ENCODE measurements around the gene SLC35F5. TPM values are rescaled to one million over a fixed set of nuclear protein-coding genes. Genes with fewer than 3 reads are reported as not detected.
"Not testable (repeated sequence)": the region's sequence is repeated elsewhere in the genome, so short reads cannot be mapped to it uniquely, and the experiment has no call there.

Gene SLC35F5
- 81.2 and 88.7 TPM in 2 replicates for total RNA-seq (2014; rRNA removed; shearing (Covaris generic))

- DNase-seq: peak; percentile 89 to 91
- Histone ChIP-seq H3K36me3 (peaks cover 13% of the 10 kb centered on the region), H3K4me3 (peak within 1 kb of the TSS; percentile 100), H3K4me1 (peaks cover 5% of the 10 kb centered on the region; the same call in 1 of the 2 replicates), H3K9me3 (replicated peaks) (no peaks in the 10 kb centered on the region), H3K27me3 (no peaks in the 10 kb centered on the region), H3K27ac (peak within 1 kb of the TSS; percentile 81)
Observed at GRCh38 chr2:113756355-113757137, at the start of gene SLC35F5. SLC35F5 (minus strand) TSS chr2:113756642; CDS start chr2:113756409, 233 bp downstream.

- H3K36me3 ChIP-seq: no peaks in the 10 kb centered on the region
- DNase-seq: no peak
Observed at GRCh38 chr2:113799375-113799774, 42.9 kb upstream of the SLC35F5 start.

GRCh38 chr2:113797237-113797636 is 40.8 kb upstream of the SLC35F5 start:
- Histone ChIP-seq H3K36me3 (no peaks in the 10 kb centered on the region), H3K27me3 (no peaks in the 10 kb centered on the region), H3K4me3 (no peak overlapping the region), H3K9me3 (replicated peaks) (no peaks in the 10 kb centered on the region), H3K27ac (no peak overlapping the region), H3K4me1 (no peaks in the 10 kb centered on the region)
- DNase-seq: no peak

More at GRCh38 chr2:113799375-113799774, 42.9 kb upstream of the SLC35F5 start:
- no peak overlapping the region for H3K27ac ChIP-seq
- H3K4me1 ChIP-seq: no peaks in the 10 kb centered on the region
- H3K9me3 ChIP-seq (replicated peaks): no peaks in the 10 kb centered on the region
- 0 out of 2 replicates have a peak, but pooled peaks cover 3% of the 10 kb centered on the region for H3K27me3 ChIP-seq
- no peak overlapping the region for H3K4me3 ChIP-seq

GRCh38 chr2:113796592-113797175 is 40.2 kb upstream of the SLC35F5 start:
- no peak overlapping the region for H3K27ac ChIP-seq
- DNase-seq: no peak
- no peaks in the 10 kb centered on the region for H3K36me3 ChIP-seq
- H3K4me3 ChIP-seq: no peak overlapping the region
- no peaks in the 10 kb centered on the region for H3K27me3 ChIP-seq
- H3K9me3 ChIP-seq (replicated peaks): no peaks in the 10 kb centered on the region
- H3K4me1 ChIP-seq: no peaks in the 10 kb centered on the region

GRCh38 chr2:113795405-113795920 is 39.0 kb upstream of the SLC35F5 start:
- H3K27me3 ChIP-seq: no peaks in the 10 kb centered on the region
- no peak overlapping the region for H3K4me3 ChIP-seq
- DNase-seq: no peak
- no peaks in the 10 kb centered on the region for H3K9me3 ChIP-seq (replicated peaks)
- no peaks in the 10 kb centered on the region for H3K4me1 ChIP-seq
- no peaks in the 10 kb centered on the region for H3K36me3 ChIP-seq
- no peak overlapping the region for H3K27ac ChIP-seq

- Histone ChIP-seq H3K4me3 (no peak overlapping the region), H3K27me3 (no peaks in the 10 kb centered on the region), H3K4me1 (no peaks in the 10 kb centered on the region), H3K9me3 (replicated peaks) (no peaks in the 10 kb centered on the region), H3K27ac (no peak overlapping the region), H3K36me3 (no peaks in the 10 kb centered on the region)
- DNase-seq: no peak
Observed at GRCh38 chr2:113791697-113792590, 35.5 kb upstream of the SLC35F5 start.

GRCh38 chr2:113784823-113785744 is 28.6 kb upstream of the SLC35F5 start:
- Histone ChIP-seq H3K27ac (no peak overlapping the region), H3K9me3 (replicated peaks) (no peaks in the 10 kb centered on the region), H3K36me3 (no peaks in the 10 kb centered on the region), H3K4me1 (no peaks in the 10 kb centered on the region; the same call in 1 of the 2 replicates), H3K4me3 (no peak overlapping the region), H3K27me3 (no peaks in the 10 kb centered on the region)
- peak in 1 of 2 experiments; percentile 27 for DNase-seq

- H3K27me3 ChIP-seq: no peaks in the 10 kb centered on the region
- DNase-seq: no peak
- H3K9me3 ChIP-seq (replicated peaks): no peaks in the 10 kb centered on the region
- H3K4me3 ChIP-seq: no peak overlapping the region
- no peaks in the 10 kb centered on the region for H3K36me3 ChIP-seq
- no peaks in the 10 kb centered on the region; the same call in 1 of the 2 replicates for H3K4me1 ChIP-seq
- H3K27ac ChIP-seq: no peak overlapping the region
Observed at GRCh38 chr2:113780472-113780871, 24.0 kb upstream of the SLC35F5 start.

GRCh38 chr2:113777371-113777770 is 20.9 kb upstream of the SLC35F5 start:
- no peaks in the 10 kb centered on the region for H3K27me3 ChIP-seq
- no peaks in the 10 kb centered on the region for H3K4me1 ChIP-seq
- H3K4me3 ChIP-seq: no peak overlapping the region
- DNase-seq: no peak
- no peaks in the 10 kb centered on the region for H3K36me3 ChIP-seq
- no peak overlapping the region for H3K27ac ChIP-seq
- H3K9me3 ChIP-seq (replicated peaks): no peaks in the 10 kb centered on the region

- Histone ChIP-seq H3K36me3 (no peaks in the 10 kb centered on the region), H3K9me3 (replicated peaks) (no peaks in the 10 kb centered on the region), H3K27me3 (no peaks in the 10 kb centered on the region), H3K4me1 (no peaks in the 10 kb centered on the region), H3K27ac (no peak overlapping the region), H3K4me3 (no peak overlapping the region)
- no peak for DNase-seq
Observed at GRCh38 chr2:113776949-113777348, 20.5 kb upstream of the SLC35F5 start.

- H3K4me1 ChIP-seq; H3K36me3 ChIP-seq; H3K27me3 ChIP-seq; DNase-seq; H3K27ac ChIP-seq; H3K4me3 ChIP-seq; H3K9me3 ChIP-seq (replicated peaks): not testable (repeated sequence)
Observed at GRCh38 chr2:113774616-113775015, 18.2 kb upstream of the SLC35F5 start.

- H3K27ac ChIP-seq: no peak overlapping the region
- no peak overlapping the region for H3K4me3 ChIP-seq
- H3K27me3 ChIP-seq: no peaks in the 10 kb centered on the region
- H3K36me3 ChIP-seq: no peaks in the 10 kb centered on the region
- H3K9me3 ChIP-seq (replicated peaks): no peaks in the 10 kb centered on the region
- no peak for DNase-seq
- H3K4me1 ChIP-seq: no peaks in the 10 kb centered on the region
Observed at GRCh38 chr2:113770929-113771328, 14.5 kb upstream of the SLC35F5 start.

- no peaks in the 10 kb centered on the region for H3K36me3 ChIP-seq
- no peak for DNase-seq
- no peaks in the 10 kb centered on the region for H3K9me3 ChIP-seq (replicated peaks)
- H3K4me3 ChIP-seq: no peak overlapping the region
- no peak overlapping the region for H3K27ac ChIP-seq
- no peaks in the 10 kb centered on the region for H3K27me3 ChIP-seq
- H3K4me1 ChIP-seq: no peaks in the 10 kb centered on the region
Observed at GRCh38 chr2:113769555-113769954, 13.1 kb upstream of the SLC35F5 start.

- no peak overlapping the region for H3K4me3 ChIP-seq
- H3K27ac ChIP-seq: no peak overlapping the region
- no peaks in the 10 kb centered on the region for H3K36me3 ChIP-seq
- H3K27me3 ChIP-seq: no peaks in the 10 kb centered on the region
- no peaks in the 10 kb centered on the region for H3K9me3 ChIP-seq (replicated peaks)
- no peaks in the 10 kb centered on the region for H3K4me1 ChIP-seq
- no peak for DNase-seq
Observed at GRCh38 chr2:113768770-113769169, 12.3 kb upstream of the SLC35F5 start.
